SHP77 treated with DMSO at 0.1 percent for 48 hours (cell line): ENCODE measurements around the gene SPEM1.
A peak's percentile ranks its signal among the peaks of the same experiment; 100 is the strongest.

ENCODE experiments used
- DNase-seq: peaks from one replicate; lab custom pipeline; 2025; lab: John Stamatoyannopoulos, UW

SPEM1 gene

GRCh38 chr17:7398612-7399011 lies 21.5 kb upstream of the SPEM1 start:
- DNase-seq, result no peak

DNA sequence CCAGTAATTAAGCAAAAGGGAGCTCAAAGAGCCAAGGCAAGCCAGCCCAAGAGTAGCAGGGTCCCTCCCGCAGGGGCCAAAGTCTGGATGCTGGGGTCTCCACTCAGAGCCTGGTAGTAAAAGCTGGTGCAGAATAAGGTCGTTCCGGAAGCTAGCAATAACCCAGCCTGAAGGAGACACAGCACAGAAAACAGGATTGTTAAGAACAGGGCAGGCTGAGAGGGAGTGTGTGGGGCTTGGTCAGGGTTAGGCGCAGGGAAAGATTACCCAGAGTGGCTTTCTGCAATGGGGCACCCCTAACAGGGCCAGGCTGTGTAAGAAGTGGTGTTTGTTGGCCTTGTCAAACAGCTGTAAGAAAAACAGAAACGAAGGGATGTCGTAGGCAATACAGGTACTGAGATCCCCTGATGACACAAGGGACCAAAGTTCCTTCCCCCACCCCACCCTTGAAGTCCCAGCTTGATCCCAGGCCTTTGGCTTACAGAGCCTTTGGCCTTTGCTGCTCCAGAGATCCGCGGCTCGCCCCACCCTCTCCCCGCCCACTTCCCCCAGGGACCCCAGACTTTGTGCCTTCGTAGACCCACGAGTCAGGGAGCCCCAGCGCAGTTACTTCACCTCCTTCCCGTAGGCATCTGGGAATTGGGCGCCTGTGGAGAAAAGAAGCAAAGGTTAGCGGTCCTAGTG lies 16.9 kb upstream of the SPEM1 start:
- DNase-seq, result no peak

GRCh38 chr17:7403727-7403976 lies 16.5 kb upstream of the SPEM1 start:
- peak; percentile 70 for DNase-seq

GRCh38 chr17:7403977-7404736 lies 16.0 kb upstream of the SPEM1 start, which contains the start of gene TMEM256:
Gene TMEM256 (minus strand): TSS chr17:7404097. CDS start chr17:7404084, 13 bp downstream.
- DNase-seq, result peak; percentile 100

DNA sequence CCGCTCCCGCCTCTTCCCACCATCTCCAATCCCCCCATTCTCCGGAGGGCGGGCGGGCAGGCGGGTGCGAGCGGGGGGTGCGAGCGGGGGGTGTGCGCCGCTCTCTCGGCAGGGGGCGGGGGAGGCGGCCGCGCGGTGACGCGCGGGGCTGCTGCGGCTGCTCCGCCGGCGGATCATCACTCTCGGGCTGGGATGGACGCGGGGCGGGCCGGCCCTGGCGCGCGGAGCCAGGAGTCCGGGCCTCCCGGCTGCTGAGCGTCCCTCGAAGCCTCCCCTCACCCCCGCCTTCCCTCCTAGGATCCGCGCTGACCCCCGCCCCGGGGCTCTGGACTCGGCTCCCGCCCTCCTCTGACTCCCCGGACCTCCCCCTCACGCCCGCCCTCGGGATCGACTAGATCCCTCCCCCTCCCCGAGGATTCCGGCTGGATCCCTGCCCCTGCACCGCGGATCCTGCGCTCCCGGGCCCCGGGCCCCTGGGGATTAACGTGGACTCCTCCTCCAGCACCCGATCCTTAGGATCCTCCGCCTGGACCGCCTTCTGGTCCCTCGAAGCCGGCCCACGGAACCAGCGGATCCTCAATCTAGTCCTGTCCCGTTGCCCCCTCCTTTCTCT lies 15.3 kb upstream of the SPEM1 start:
- no peak for DNase-seq

DNA sequence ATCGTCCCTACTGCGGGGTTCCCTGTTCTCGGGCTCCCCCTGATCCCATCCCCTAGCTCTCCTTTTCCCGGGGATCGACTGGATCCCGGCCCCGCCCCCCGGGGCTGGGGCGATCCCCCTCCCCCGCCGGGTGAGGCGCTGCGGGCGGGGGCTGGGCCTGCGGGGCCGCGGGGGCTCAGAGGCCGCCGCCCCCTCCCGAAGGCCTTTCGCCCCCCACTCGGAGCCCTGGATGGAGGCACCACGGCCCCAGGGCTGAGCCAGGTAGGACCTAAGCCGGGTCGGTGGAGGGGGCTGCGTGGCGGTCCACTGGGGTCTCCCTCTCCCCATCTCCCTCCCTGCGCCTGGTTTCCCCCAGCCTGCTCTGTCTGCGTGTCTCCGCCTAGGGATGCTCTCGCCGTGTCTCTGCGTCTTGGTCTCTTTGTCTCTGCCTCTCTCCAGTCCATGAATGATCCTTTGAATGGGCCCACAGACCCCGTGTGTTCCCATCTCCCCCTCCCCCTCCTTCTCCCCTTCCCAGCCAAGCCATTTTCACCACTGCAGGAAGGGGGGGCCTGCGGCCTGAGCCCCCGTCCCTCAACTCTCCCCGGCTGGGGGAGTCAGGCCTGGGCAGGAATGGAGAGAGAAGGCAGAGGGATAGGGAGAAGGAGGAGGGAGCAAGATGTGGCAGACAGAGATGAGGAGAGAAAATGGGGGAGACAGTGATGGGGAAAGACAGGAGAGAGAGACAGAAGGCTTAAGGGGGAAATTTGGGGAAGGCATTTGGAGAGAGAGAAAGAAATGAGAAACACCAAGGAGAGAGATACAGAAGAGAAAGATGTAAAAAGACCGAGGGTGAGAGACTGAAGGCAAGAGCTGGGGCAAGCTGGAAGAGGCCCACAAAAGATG lies 14.5 kb upstream of the SPEM1 start:
- DNase-seq, result no peak

GRCh38 chr17:7406235-7406825 lies 13.8 kb upstream of the SPEM1 start:
- no peak for DNase-seq

- DNase-seq, result no peak
Measured at GRCh38 chr17:7407082-7407481, 13.0 kb upstream of the SPEM1 start.

DNA sequence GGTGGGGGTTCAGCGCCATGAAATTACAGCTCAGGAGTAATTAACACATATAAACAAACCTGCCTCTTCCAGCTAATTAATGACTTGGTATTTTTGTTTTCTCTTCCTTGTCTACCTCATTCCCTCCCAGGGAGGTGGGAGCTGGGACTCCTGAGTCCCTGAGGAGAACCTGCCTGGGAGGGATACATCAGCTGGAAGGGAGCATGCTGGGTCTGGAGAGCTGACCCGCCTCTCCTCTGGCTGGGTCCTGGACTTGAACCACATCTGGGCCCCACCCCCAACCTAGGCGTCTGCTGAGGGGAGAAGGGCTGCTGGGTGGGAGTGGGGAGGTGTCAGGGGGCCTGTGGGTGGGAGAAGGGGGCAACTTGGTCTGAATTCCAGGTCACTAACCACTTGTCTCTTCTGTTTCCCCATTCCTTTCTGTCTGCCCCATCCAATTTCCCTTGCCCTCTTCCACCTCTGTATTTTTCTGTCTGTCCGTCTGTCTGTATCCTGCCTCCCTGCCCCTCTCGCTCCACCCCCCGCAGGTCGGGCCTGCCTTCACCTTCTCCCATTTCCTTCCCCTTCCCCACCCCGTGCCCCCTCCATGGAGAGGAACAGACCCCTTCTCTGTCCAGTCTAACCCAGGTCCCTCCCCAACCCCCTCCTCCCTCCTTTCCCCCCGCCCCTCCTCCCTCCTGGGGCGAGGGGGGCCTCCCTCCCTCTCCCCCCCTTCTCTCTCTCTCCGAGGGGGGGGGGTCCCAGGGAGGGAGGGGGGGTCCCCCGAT lies 12.5 kb upstream of the SPEM1 start, which contains the start of gene NLGN2:
TSS of gene NLGN2 (plus strand) at position 361 of the 767 bp plus-strand sequence. CDS start 411 bp downstream, outside the sequence.
- no peak for DNase-seq

- no peak for DNase-seq
Measured at GRCh38 chr17:7408252-7408727, 11.8 kb upstream of the SPEM1 start.

DNA sequence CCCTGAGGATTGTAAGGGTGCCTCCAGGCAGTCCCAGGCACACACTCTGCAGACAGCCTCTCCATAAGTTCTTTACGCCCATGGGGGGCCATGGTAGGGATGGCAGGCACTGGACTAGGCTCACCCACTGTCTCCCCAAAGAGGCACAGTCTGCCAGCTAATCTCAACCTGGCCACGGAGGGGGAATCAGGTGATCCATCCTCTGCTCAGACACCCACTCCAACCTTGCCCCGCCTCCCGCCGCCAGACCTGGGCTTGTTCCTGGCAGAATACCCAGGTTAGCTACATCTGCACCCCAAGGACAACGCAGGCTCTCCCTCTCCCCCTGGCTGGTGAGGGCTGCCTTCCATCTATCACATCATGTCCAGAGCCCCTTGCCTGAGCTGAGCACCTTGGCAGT lies 11.3 kb upstream of the SPEM1 start:
- no peak for DNase-seq

GRCh38 chr17:7409716-7410115 lies 10.4 kb upstream of the SPEM1 start:
- no peak for DNase-seq

GRCh38 chr17:7410634-7411426 lies 9.3 kb upstream of the SPEM1 start:
- no peak for DNase-seq

DNA sequence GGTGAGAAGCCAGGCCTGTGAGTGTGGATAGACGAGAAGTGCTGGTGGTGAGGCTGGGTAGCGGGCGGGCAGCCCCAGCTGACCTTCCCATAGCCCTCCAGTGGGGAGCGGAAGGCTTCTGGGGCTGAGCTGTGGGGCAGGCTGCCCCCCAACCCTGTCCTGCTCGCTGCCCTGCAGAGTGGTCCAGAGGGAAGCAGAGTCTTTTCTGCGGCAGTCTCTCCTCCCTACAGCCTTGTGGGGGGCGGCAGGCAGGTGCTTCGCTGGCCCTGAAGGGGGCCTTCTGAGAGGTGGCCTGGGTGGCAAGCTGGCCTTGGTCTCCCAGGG lies 8.7 kb upstream of the SPEM1 start:
- DNase-seq, result no peak

GRCh38 chr17:7413346-7413985 lies 6.7 kb upstream of the SPEM1 start:
- DNase-seq, result no peak

DNA sequence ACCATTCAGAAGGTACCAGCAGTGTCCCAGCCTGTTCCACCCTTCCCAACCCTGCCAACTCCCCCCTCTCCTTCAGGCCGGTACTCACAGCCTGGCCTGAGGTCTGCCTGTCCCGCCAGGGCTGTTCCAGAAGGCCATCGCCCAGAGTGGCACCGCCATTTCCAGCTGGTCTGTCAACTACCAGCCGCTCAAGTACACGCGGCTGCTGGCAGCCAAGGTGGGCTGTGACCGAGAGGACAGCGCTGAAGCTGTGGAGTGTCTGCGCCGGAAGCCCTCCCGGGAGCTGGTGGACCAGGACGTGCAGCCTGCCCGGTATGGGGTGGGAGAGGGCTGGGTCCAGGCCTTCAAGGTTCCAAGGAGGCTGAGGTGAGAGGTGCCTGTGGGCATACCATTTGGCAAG lies 5.3 kb upstream of the SPEM1 start:
- no peak for DNase-seq

GRCh38 chr17:7415784-7416183 lies 4.3 kb upstream of the SPEM1 start:
- DNase-seq, result no peak

- no peak for DNase-seq
Measured at GRCh38 chr17:7416323-7416722, 3.8 kb upstream of the SPEM1 start.

GRCh38 chr17:7417056-7417655 lies 3.0 kb upstream of the SPEM1 start:
- no peak for DNase-seq
